Mesendoderm (in vitro differentiated cells): ENCODE data around the gene SIRT7.

Experiments used
- DNase-seq: peaks from one replicate; pipeline ENCODE4 v3.0.0; 2013
- H2AK5ac ChIP-seq: 2 replicates; pipeline ENCODE4 v1.6.1; 2013; ENCODE audit warnings: low read length, inconsistent platforms
- H2BK120ac ChIP-seq: 2 replicates; pipeline ENCODE4 v1.6.1; 2013; ENCODE audit warnings: low read depth, mild to moderate bottlenecking, low read length, moderate library complexity, mixed read lengths
- H2BK15ac ChIP-seq: replicated peaks from 2 replicates; pipeline ENCODE4 v1.6.1; 2013; ENCODE audit warnings: low read depth, mild to moderate bottlenecking, moderate library complexity
- H2BK5ac ChIP-seq: 2 replicates; pipeline ENCODE4 v1.6.1; 2013; ENCODE audit warnings: low read length, inconsistent platforms
- H3K18ac ChIP-seq: 2 replicates; pipeline ENCODE4 v1.6.1; 2013; ENCODE audit warnings: mild to moderate bottlenecking, low read length, mixed read lengths
- H3K23ac ChIP-seq: one replicate; pipeline ENCODE4 v1.6.1; 2013; ENCODE audit warnings: low read length
- H3K27ac ChIP-seq: 2 replicates; pipeline ENCODE4 v1.5.1; 2013; ENCODE audit warnings: low read depth, mild to moderate bottlenecking, inconsistent platforms, low read length, moderate library complexity
- H3K27me3 ChIP-seq: 2 replicates; pipeline ENCODE4 v1.6.1; 2013; ENCODE audit warnings: low read length, control low read depth, mild to moderate bottlenecking, inconsistent platforms; ENCODE audit not compliant: insufficient read depth, poor library complexity
- H3K36me3 ChIP-seq: 2 replicates; pipeline ENCODE4 v1.6.1; 2013; ENCODE audit warnings: low read length, inconsistent platforms; ENCODE audit not compliant: control insufficient read depth, insufficient read depth
- H3K4ac ChIP-seq: one replicate; pipeline ENCODE4 v1.6.1; 2013; ENCODE audit warnings: low read depth, mild to moderate bottlenecking, low read length, moderate library complexity
- H3K4me1 ChIP-seq: 2 replicates; pipeline ENCODE4 v1.6.1; 2013; ENCODE audit warnings: low read depth, low read length, inconsistent platforms; ENCODE audit not compliant: control insufficient read depth
- H3K4me2 ChIP-seq: 2 replicates; pipeline ENCODE4 v1.6.1; 2013; ENCODE audit warnings: low read length
- H3K4me3 ChIP-seq: 2 replicates; pipeline ENCODE4 v1.5.1; 2013; ENCODE audit warnings: mild to moderate bottlenecking, low read length
- H3K56ac ChIP-seq: one replicate; pipeline ENCODE4 v1.6.1; 2013; ENCODE audit warnings: low read length
- H3K79me1 ChIP-seq: 2 replicates; pipeline ENCODE4 v1.6.1; 2013; ENCODE audit warnings: low read length, inconsistent platforms
- H3K79me2 ChIP-seq: 2 replicates; pipeline ENCODE4 v1.6.1; 2013; ENCODE audit warnings: mild to moderate bottlenecking, low read length; ENCODE audit not compliant: control insufficient read depth, insufficient read depth
- H3K9ac ChIP-seq: 2 replicates; pipeline ENCODE4 v1.6.1; 2013; ENCODE audit warnings: low read length, inconsistent platforms
- H4K5ac ChIP-seq: one replicate; pipeline ENCODE4 v1.6.1; 2013; ENCODE audit warnings: low read length
- H4K8ac ChIP-seq: one replicate; pipeline ENCODE4 v1.6.1; 2013; ENCODE audit warnings: low read depth, mild to moderate bottlenecking, control low read depth, low read length, moderate library complexity
- WGBS: extraction: QIAGEN DNeasy Blood & Tissue Kit; methylation state at CpG from one replicate; pipeline ENCODE4 v1.1.7; 2013; ENCODE audit warnings: low lambda C conversion rate, missing lambda C conversion rate; ENCODE audit not compliant: insufficient coverage; ENCODE audit errors: extremely low coverage; 5-methylcytosine and 5-hydroxymethylcytosine counted together

The SIRT7 gene

GRCh38 chr17:81888988-81889595, 28.9 kb downstream of the SIRT7 start:
- H3K4me2 ChIP-seq = no peak overlapping the region
- H3K56ac ChIP-seq = no peak overlapping the region
- no CpG with 5 or more reads among the region's 16 CpGs for WGBS
- no peak overlapping the region for H2BK120ac ChIP-seq
- H3K18ac ChIP-seq = no peak overlapping the region
- no peaks in the 10 kb centered on the region for H3K27me3 ChIP-seq
- no peak overlapping the region for H4K5ac ChIP-seq
- H2BK15ac ChIP-seq = no peak overlapping the region
- H2AK5ac ChIP-seq = no peak overlapping the region
- no peak overlapping the region for H3K4me3 ChIP-seq
- no peak for DNase-seq
- no peak overlapping the region for H3K27ac ChIP-seq
- no peak overlapping the region for H4K8ac ChIP-seq
- peaks cover 40% of the 10 kb centered on the region for H3K79me2 ChIP-seq
- no peaks in the 10 kb centered on the region for H3K4me1 ChIP-seq
- no peak overlapping the region for H3K4ac ChIP-seq
- H3K79me1 ChIP-seq = peaks cover 34% of the 10 kb centered on the region
- no peak overlapping the region for H3K23ac ChIP-seq
- no peak overlapping the region for H3K9ac ChIP-seq
- peaks cover 30% of the 10 kb centered on the region for H3K36me3 ChIP-seq
- H2BK5ac ChIP-seq = no peak overlapping the region

- no peak overlapping the region for H3K4me3 ChIP-seq
- no peak overlapping the region for H2BK120ac ChIP-seq
- H3K4ac ChIP-seq = no peak overlapping the region
- no peak overlapping the region for H3K56ac ChIP-seq
- H3K4me1 ChIP-seq = no peaks in the 10 kb centered on the region
- no peak overlapping the region for H3K4me2 ChIP-seq
- H3K27me3 ChIP-seq = no peaks in the 10 kb centered on the region
- H4K8ac ChIP-seq = no peak overlapping the region
- peaks cover 31% of the 10 kb centered on the region for H3K36me3 ChIP-seq
- H2BK5ac ChIP-seq = no peak overlapping the region
- H3K27ac ChIP-seq = no peak overlapping the region
- H3K9ac ChIP-seq = no peak overlapping the region
- no peak overlapping the region for H2BK15ac ChIP-seq
- peaks cover 40% of the 10 kb centered on the region for H3K79me2 ChIP-seq
- H3K79me1 ChIP-seq = peaks cover 34% of the 10 kb centered on the region
- H2AK5ac ChIP-seq = no peak overlapping the region
- H3K23ac ChIP-seq = no peak overlapping the region
- no CpG with 5 or more reads among the region's 44 CpGs for WGBS
- no peak overlapping the region for H4K5ac ChIP-seq
- DNase-seq = no peak
- no peak overlapping the region for H3K18ac ChIP-seq
These were observed 29.6 kb downstream of the SIRT7 start for GRCh38 chr17:81888105-81888987.

- H3K27ac ChIP-seq = no peak overlapping the region
- H3K4me2 ChIP-seq = no peak overlapping the region
- no peak overlapping the region for H3K23ac ChIP-seq
- H3K4ac ChIP-seq = no peak overlapping the region
- peaks cover 39% of the 10 kb centered on the region for H3K79me2 ChIP-seq
- no CpG with 5 or more reads among the region's 11 CpGs for WGBS
- peaks cover 34% of the 10 kb centered on the region for H3K79me1 ChIP-seq
- no peak overlapping the region for H2BK5ac ChIP-seq
- H2BK15ac ChIP-seq = no peak overlapping the region
- no peak overlapping the region for H3K9ac ChIP-seq
- no peak overlapping the region for H4K5ac ChIP-seq
- no peak overlapping the region for H2BK120ac ChIP-seq
- H3K18ac ChIP-seq = no peak overlapping the region
- peaks cover 31% of the 10 kb centered on the region for H3K36me3 ChIP-seq
- H4K8ac ChIP-seq = no peak overlapping the region
- no peaks in the 10 kb centered on the region for H3K4me1 ChIP-seq
- no peak overlapping the region for H3K56ac ChIP-seq
- H3K27me3 ChIP-seq = no peaks in the 10 kb centered on the region
- H2AK5ac ChIP-seq = no peak overlapping the region
- H3K4me3 ChIP-seq = no peak overlapping the region
- DNase-seq = no peak
These were observed 32.0 kb downstream of the SIRT7 start for GRCh38 chr17:81885869-81886548.

- Histone ChIP-seq H2AK5ac (no peak overlapping the region), H3K27me3 (no peaks in the 10 kb centered on the region), H4K5ac (no peak overlapping the region), H3K56ac (no peak overlapping the region), H2BK5ac (no peak overlapping the region), H3K36me3 (peaks cover 31% of the 10 kb centered on the region), H3K9ac (no peak overlapping the region), H3K27ac (no peak overlapping the region), H3K79me2 (peaks cover 34% of the 10 kb centered on the region), H2BK15ac (no peak overlapping the region), H3K4me3 (no peak overlapping the region), H4K8ac (no peak overlapping the region), H3K4me1 (no peaks in the 10 kb centered on the region), H3K4me2 (no peak overlapping the region), H2BK120ac (no peak overlapping the region), H3K18ac (no peak overlapping the region), H3K79me1 (peaks cover 33% of the 10 kb centered on the region), H3K4ac (no peak overlapping the region), H3K23ac (no peak overlapping the region)
- no peak for DNase-seq
- no CpG with 5 or more reads among the region's 10 CpGs for WGBS
These were observed 32.5 kb downstream of the SIRT7 start for GRCh38 chr17:81885454-81885853.

- no peak overlapping the region for H2AK5ac ChIP-seq
- no peak overlapping the region for H3K4ac ChIP-seq
- peaks cover 29% of the 10 kb centered on the region for H3K79me2 ChIP-seq
- no peak overlapping the region for H3K4me3 ChIP-seq
- no peak overlapping the region for H2BK5ac ChIP-seq
- H2BK15ac ChIP-seq = no peak overlapping the region
- no peak overlapping the region for H3K18ac ChIP-seq
- no peak overlapping the region for H3K4me2 ChIP-seq
- DNase-seq = no peak
- H3K27ac ChIP-seq = no peak overlapping the region
- H3K23ac ChIP-seq = no peak overlapping the region
- no peaks in the 10 kb centered on the region for H3K27me3 ChIP-seq
- no peak overlapping the region for H4K5ac ChIP-seq
- no peaks in the 10 kb centered on the region for H3K4me1 ChIP-seq
- H3K36me3 ChIP-seq = peaks cover 31% of the 10 kb centered on the region
- H2BK120ac ChIP-seq = no peak overlapping the region
- no CpG with 5 or more reads among the region's 5 CpGs for WGBS
- H4K8ac ChIP-seq = no peak overlapping the region
- H3K9ac ChIP-seq = no peak overlapping the region
- peaks cover 29% of the 10 kb centered on the region for H3K79me1 ChIP-seq
- no peak overlapping the region for H3K56ac ChIP-seq
These were observed 33.0 kb downstream of the SIRT7 start for GRCh38 chr17:81884968-81885367.
